Sigmoid colon (tissue), 7 donors: Measurements from ENCODE around the gene BCHE. TPM values are rescaled to one million over a fixed set of nuclear protein-coding genes. Genes with fewer than 3 reads are reported as not detected.
"Not testable (repeated sequence)": the region's sequence is repeated elsewhere in the genome, so short reads cannot be mapped to it uniquely, and the experiment has no call there.

Experiments
- DNase-seq: peaks from one replicate; pipeline ENCODE4 v3.0.0-alpha.2; 2019
- H3K27ac ChIP-seq, 4 donors: fragments of 200-600 bp; sonication (generic); one replicate each; pipeline ENCODE4 v1.5.1; 2016 to 2019; ENCODE audit warnings: mild to moderate bottlenecking in 1 of 4
- H3K27me3 ChIP-seq, 3 donors: fragments of 200-600 bp; sonication (generic); one replicate each; pipeline ENCODE4 v1.5.1; 2019; ENCODE audit warnings: mild to moderate bottlenecking in 1 of 3
- H3K36me3 ChIP-seq, 4 donors: fragments of 200-600 bp; sonication (generic); one replicate each; pipeline ENCODE4 v1.5.1; 2016 to 2019
- H3K4me1 ChIP-seq, 4 donors: fragments of 200-600 bp; sonication (generic); one replicate each; pipeline ENCODE4 v1.5.1; 2017 to 2019
- H3K4me3 ChIP-seq, 4 donors: fragments of 200-600 bp; sonication (generic); one replicate each; pipeline ENCODE4 v1.5.1; 2017 to 2019; ENCODE audit warnings: mild to moderate bottlenecking in 2 of 4, moderate library complexity in 1 of 4
- H3K9me3 ChIP-seq, 4 donors: fragments of 200-600 bp in 3 of 4; sonication (generic) in 3 of 4; one replicate each; pipeline versions ENCODE4 v1.5.1 to v1.6.1; 2013 to 2019
- EP300 ChIP-seq, 4 donors: sonication (generic); formaldehyde crosslinking; IDR thresholded peaks; one replicate each; pipeline ENCODE4 v1.6.1; 2017; ENCODE audit warnings: antibody characterized with exemption in 4 of 4
- POLR2A ChIP-seq, 2 donors: fragments of 450-650 bp; IDR thresholded peaks; one replicate each; pipeline ENCODE4 v1.6.1; 2016; ENCODE audit warnings: antibody characterized with exemption in 2 of 2, mild to moderate bottlenecking in 2 of 2, moderate library complexity in 2 of 2
- POLR2AphosphoS5 ChIP-seq, 4 donors: sonication (generic); formaldehyde crosslinking; IDR thresholded peaks; one replicate each; pipeline ENCODE4 v1.6.1; 2017; ENCODE audit warnings: antibody characterized with exemption in 4 of 4
- WGBS, 2 donors: extraction: QIAGEN DNeasy Blood & Tissue Kit; methylation state at CpG; one replicate each; pipeline ENCODE4 v1.1.7; 2013; 5-methylcytosine and 5-hydroxymethylcytosine counted together
- intact Hi-C: fragments of 100-400 bp; cut with DNase I; formaldehyde crosslinking; loops from one replicate; pipeline ENCODE4 v1.15.1; 2023
- polyA plus RNA-seq, 3 donors: library from polyadenylated mRNA; stranded (reverse); fragments of 200-250 nt; gene quantifications; one replicate each; pipeline ENCODE4 v1.2.3, GENCODE V29; 2013
- total RNA-seq, 4 donors: library from RNA; depleted of rRNA; stranded (reverse); fragments of >200 nt; gene quantifications; one replicate each; pipeline ENCODE4 v1.1.0, GENCODE V29; 2016
- TF ChIP-seq, protein P1 (sequence below), 4 experiments: fragments of 450-650 bp in 3 of 4; fragments of 200-600 bp in 1 of 4; IDR thresholded peaks; one replicate each; pipeline ENCODE4 v1.5.1; 2016 to 2019; ENCODE audit warnings: antibody characterized with exemption in 4 of 4, mild to moderate bottlenecking in 3 of 4, moderate library complexity in 2 of 4
- donor health status: healthy with polysubstance abuse.
- donor health status: Bipolar disorder and iron deficiency.
- donor health status: healthy.

Gene BCHE
- total and polyA plus RNA-seq, 7 donors = 0.23 to 88.1 (median 34.9) TPM

DNA sequence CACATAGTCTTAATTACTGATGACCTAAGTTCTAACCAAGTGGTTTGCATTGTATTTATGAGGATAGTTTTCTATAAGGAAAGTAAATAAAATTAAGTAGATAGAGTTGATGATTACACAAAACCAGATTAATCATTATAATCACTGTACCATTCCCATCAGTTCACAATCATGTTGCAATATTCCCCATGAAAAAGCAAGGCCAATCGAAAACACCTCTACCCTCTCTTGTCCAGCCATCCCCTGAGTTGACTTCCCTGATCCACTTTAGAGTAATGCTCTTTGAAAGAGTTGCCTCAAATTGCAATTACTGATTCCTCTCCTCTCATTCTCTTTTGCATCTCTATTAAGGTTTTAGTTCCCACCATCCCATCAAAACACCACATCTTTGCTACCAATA, 21.0 kb downstream of the BCHE start:
- Histone ChIP-seq H3K27ac (no peak overlapping the region), H3K9me3 (no peaks in the 10 kb centered on the region), H3K36me3 (no peaks in the 10 kb centered on the region), H3K27me3 (no peaks in the 10 kb centered on the region), H3K4me1 (no peaks in the 10 kb centered on the region), H3K4me3 (no peak overlapping the region)
- DNase-seq = no peak
- TF ChIP-seq, protein P1, sequence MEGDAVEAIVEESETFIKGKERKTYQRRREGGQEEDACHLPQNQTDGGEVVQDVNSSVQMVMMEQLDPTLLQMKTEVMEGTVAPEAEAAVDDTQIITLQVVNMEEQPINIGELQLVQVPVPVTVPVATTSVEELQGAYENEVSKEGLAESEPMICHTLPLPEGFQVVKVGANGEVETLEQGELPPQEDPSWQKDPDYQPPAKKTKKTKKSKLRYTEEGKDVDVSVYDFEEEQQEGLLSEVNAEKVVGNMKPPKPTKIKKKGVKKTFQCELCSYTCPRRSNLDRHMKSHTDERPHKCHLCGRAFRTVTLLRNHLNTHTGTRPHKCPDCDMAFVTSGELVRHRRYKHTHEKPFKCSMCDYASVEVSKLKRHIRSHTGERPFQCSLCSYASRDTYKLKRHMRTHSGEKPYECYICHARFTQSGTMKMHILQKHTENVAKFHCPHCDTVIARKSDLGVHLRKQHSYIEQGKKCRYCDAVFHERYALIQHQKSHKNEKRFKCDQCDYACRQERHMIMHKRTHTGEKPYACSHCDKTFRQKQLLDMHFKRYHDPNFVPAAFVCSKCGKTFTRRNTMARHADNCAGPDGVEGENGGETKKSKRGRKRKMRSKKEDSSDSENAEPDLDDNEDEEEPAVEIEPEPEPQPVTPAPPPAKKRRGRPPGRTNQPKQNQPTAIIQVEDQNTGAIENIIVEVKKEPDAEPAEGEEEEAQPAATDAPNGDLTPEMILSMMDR (IDR thresholded peaks at IDR 0.05) = no peak
- TF ChIP-seq EP300 (IDR thresholded peaks at IDR 0.05) (no peak), POLR2AphosphoS5 (IDR thresholded peaks at IDR 0.05) (no peak), POLR2A (IDR thresholded peaks at IDR 0.05) (no peak)
- intact Hi-C loops = no loop called here
- 69 to 78% methylated on average over 1 of the region's 1 CpG for WGBS, 2 donors

DNA sequence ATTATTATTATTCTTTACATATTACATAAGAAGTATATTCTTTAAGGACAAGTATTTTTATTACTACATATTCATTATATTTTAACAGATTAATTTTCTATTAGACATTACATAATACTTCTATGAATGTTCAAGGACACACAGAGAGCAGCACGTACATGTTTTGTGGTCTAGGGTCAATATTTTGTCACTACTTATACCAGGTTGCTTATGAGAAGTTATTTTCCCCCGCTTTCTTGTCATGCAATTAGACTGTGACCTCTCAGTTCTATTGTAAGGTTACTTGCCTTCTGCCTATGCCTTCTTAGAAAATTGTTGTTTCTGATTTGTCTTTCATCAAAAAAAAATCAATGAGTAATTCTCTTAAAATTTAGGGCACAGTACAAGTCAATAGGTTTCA, 21.5 kb downstream of the BCHE start:
- TF ChIP-seq, protein P1 (IDR thresholded peaks at IDR 0.05) = no peak
- TF ChIP-seq EP300 (IDR thresholded peaks at IDR 0.05) = no peak
- no peak for TF ChIP-seq POLR2A (IDR thresholded peaks at IDR 0.05)
- no peak for TF ChIP-seq POLR2AphosphoS5 (IDR thresholded peaks at IDR 0.05)
- 72 to 85% methylated on average over 2 of the region's 2 CpGs for WGBS, 2 donors
- intact Hi-C loops = no loop called here

DNA sequence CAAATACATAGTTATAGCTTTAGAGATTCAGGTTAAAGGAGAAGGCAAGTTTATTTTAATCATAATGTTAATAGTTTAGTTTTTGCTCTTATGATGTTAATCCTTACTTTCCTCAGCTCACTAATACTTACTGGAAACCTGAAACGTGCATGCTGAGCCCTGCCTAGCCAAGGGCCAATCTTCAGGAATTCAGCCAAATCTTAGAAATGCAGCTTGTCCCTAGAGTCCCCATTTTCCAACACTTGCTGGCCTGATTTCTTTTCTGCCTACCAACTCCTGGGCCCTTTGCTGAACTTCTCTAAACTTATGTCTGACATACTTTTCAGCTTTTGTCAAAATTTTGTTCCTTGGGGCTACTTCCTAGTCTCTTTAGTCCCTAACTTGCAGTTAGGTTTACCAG, 22.8 kb downstream of the BCHE start:
- TF ChIP-seq POLR2AphosphoS5 (IDR thresholded peaks at IDR 0.05) (no peak), POLR2A (IDR thresholded peaks at IDR 0.05) (no peak), EP300 (IDR thresholded peaks at IDR 0.05) (no peak)
- TF ChIP-seq, protein P1 (IDR thresholded peaks at IDR 0.05) = no peak
- Histone ChIP-seq H3K4me3 (no peak overlapping the region), H3K9me3 (no peaks in the 10 kb centered on the region), H3K36me3 (no peaks in the 10 kb centered on the region), H3K27me3 (no peaks in the 10 kb centered on the region), H3K27ac (no peak overlapping the region), H3K4me1 (peaks cover 0 to 4% (median 0%) of the 10 kb centered on the region in 4 donors)
- intact Hi-C loops = no loop called here
- WGBS, 2 donors = 18 to 43% methylated on average over 1 of the region's 1 CpG
- no peak for DNase-seq

More for the DNA sequence above, 21.5 kb downstream of the BCHE start:
- no peaks in the 10 kb centered on the region for H3K4me1 ChIP-seq
- H3K9me3 ChIP-seq = no peaks in the 10 kb centered on the region
- H3K27ac ChIP-seq = no peak overlapping the region
- no peak for DNase-seq
- no peak overlapping the region for H3K4me3 ChIP-seq
- no peaks in the 10 kb centered on the region for H3K36me3 ChIP-seq
- no peaks in the 10 kb centered on the region for H3K27me3 ChIP-seq

DNA sequence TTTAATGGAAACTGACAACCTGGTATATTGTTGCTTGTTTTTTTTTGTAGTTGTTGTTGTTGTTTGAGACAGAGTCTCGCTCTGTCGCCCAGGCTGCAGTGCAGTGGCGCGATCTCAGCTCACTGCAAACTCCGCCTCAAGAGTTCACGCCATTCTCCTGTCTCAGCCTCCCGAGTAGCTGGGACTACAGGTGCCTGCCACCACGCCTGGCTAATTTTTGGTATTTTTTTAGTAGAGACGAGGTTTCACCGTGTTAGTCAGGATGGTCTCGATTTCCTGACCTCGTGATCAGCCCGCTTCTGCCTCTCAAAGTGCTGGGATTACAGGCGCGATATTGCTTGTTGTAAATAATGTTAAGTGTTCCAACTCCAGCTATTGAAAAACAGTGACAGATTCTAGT, 29.3 kb downstream of the BCHE start:
- intact Hi-C loops = loop anchor here (10.0 kb wide), 1 partner anchor 193 kb away; no protein-coding TSS in a partner anchor
- not testable (repeated sequence) for H3K27ac ChIP-seq, H3K36me3 ChIP-seq, H3K9me3 ChIP-seq, H3K27me3 ChIP-seq, DNase-seq, H3K4me1 ChIP-seq, H3K4me3 ChIP-seq
- 92 to 96% methylated on average over 15 of the region's 15 CpGs for WGBS, 2 donors

DNA sequence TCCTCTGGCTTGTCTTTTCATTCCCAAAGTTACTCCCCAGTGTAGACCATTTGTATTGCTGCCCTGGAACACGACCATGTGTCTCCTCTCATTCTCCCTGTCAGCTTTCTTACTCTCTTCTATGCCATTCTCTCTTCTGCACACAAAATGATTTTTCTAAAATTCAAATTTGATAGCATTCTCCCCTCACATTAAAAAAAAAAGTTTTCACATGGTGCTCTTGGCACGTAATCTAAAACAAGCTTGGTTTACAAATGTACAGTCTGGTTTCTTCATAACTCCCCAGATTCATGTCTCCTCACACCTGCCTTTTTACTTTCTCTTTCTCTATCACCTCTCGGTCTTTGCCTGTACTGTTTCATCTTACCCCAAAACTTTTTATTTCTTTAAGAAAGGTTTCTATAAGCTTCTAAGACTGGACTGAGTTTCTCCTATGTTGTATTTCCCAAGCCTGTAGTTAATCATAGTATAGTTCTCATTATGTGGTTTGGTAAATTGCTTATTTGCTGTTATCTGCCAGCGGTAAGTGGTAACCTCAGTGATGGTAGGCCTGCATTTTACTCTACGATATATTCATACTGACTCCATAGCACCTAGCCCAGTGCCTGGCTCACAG, 31.2 kb downstream of the BCHE start:
- Histone ChIP-seq H3K36me3 (no peaks in the 10 kb centered on the region), H3K4me1 (peaks cover 0 to 9% (median 6%) of the 10 kb centered on the region in 4 donors), H3K27me3 (no peaks in the 10 kb centered on the region), H3K27ac (peak overlapping the region; percentile 63 to 79 (median 70)), H3K9me3 (no peaks in the 10 kb centered on the region), H3K4me3 (peak overlapping the region; percentile 8 to 39 (median 36))
- TF ChIP-seq EP300 (IDR thresholded peaks at IDR 0.05) (no peak), POLR2A (IDR thresholded peaks at IDR 0.05) (no peak), POLR2AphosphoS5 (IDR thresholded peaks at IDR 0.05) (peak in 2 of 4 donors; percentile 13 to 15)
- TF ChIP-seq, protein P1 (IDR thresholded peaks at IDR 0.05) = no peak
- 64 to 71% methylated on average over 5 of the region's 5 CpGs for WGBS, 2 donors
- DNase-seq = no peak
- intact Hi-C loops = loop anchor here (10.0 kb wide), 1 partner anchor 191 kb away; no protein-coding TSS in a partner anchor
